GM18499 (cell line): ENCODE data around the gene CPD.

Experiments
- ATAC-seq: cut with Tn5 transposase; IDR thresholded peaks from one replicate; pipeline ENCODE4 v1.9.1; 2021; ENCODE audit warnings: moderate number of reproducible peaks; ENCODE audit not compliant: insufficient read depth, unreplicated experiment

Gene CPD

GRCh38 chr17:30483159-30483558 is 104.4 kb downstream of the CPD start:
- no peak for ATAC-seq

DNA sequence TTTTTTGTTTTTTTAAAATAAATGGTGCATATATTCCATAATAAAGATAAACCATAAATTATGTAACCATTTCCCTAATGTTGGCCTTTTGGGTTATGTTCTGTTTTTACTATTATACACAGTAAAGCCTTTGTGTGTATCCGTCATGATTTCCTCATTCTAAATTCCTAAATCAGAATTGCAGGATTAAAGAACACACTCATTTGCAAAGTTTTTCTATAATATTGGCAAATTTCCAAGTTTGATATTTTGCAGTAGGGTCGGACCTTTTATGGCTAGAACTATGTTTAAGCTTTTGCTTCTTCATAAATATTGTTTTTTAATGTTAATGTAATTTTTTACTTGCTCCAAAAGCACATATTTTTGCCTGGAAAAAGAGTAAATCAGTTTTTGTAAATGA is 115.1 kb downstream of the CPD start:
- ATAC-seq = no peak

GRCh38 chr17:30495586-30495985 is 116.9 kb downstream of the CPD start:
- no peak for ATAC-seq

DNA sequence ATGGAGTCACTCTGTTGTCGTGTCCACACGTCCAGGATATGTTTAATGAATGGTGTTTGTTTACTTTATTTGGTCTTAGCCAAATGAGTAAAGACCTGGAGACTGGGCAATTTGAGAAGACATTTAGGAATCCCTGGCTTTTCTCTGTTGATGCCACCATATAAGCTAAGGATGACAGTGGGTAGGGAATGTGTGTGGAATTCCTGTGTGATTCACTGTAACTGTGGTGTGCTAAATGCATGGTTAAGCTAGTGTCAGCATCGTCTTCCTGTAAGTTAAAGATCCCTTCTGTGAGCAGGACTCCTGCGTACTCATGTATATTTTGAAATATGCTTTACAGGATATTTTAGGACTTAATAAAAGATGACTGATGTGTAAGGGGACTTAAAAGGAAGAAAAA is 124.8 kb downstream of the CPD start:
- ATAC-seq = no peak

DNA sequence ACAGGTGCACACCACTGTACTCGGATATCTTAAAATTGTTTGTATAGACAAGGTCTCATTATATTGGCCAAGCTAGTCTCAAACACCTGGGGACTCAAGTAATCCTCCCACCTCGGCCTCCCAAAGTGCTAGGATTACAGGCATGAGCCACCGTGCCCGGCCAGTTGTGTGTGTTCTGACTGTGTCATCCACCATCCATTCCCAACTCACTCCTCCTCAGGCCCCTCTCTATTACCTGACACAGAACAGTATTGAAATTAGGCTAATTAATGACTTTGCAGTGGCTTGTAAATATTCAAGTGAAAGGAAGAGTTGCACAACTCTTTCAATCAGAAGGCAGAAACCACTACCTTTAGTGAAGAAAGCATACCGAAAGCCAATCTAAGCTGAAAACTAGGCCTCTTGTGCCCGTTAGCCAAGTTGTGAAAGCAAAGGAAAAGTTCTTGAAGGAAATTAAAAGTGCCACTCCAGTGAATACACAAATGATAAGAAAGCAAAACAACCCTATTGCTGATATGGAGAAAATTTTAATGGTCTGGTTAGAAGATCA is 127.2 kb downstream of the CPD start:
- ATAC-seq = no peak

DNA sequence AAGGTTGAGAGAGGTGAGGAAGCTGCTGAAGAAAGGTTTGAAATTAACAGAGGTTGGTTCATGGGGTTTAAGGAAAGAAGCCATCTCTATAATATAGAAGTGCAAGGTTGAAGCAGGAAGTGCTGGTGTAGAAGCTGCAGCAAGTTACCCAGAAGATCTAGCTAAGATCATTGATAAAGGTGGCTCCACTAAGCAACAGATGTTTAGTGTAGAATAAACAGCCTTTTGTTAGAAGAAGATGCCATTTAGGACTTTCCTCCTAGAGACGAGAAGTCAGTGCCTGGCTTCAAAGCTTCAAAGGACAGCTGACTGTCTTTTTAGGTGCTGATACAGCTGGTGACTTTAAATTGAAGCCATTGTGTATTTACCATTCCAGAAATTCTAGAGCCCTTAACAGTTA is 127.8 kb downstream of the CPD start:
- ATAC-seq = no peak

- no peak for ATAC-seq
Observed at GRCh38 chr17:30513346-30513745, 134.6 kb downstream of the CPD start.

- no peak for ATAC-seq
Observed at GRCh38 chr17:30514895-30515596, 136.3 kb downstream of the CPD start.

DNA sequence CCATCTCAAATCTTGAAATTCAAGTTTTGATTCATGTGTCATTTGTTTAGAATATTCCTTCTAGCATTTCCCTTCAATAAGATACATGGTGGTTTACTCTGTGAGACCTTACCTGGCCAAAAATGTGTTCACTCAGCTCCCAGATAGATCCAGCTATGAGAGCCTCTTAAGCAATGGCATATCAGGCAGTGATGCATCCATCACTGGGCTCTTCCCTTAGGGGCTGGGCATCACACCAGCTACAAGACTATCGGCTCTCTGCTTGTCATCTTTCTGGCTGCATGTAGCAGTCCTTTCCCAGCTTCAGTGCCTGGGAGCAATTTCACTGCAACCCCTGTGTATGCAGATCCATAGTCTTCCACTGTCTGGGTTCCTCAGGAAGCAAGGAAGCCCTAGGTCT is 139.1 kb downstream of the CPD start:
- ATAC-seq = no peak

GRCh38 chr17:30519166-30519565 is 140.4 kb downstream of the CPD start:
- ATAC-seq = no peak
